Ishikawa (cell line): ENCODE measurements around the gene CD84.

Experiments used
- CEBPB ChIP-seq: IDR thresholded peaks from 2 replicates; pipeline ENCODE4 v1.6.1; 2012
- CREB1 ChIP-seq: IDR thresholded peaks from 2 replicates; pipeline ENCODE4 v1.6.1; 2012; ENCODE audit warnings: low read depth
- EGR1 ChIP-seq: IDR thresholded peaks from 2 replicates; pipeline ENCODE4 v1.6.1; 2012
- EP300 ChIP-seq: IDR thresholded peaks from 2 replicates; pipeline ENCODE4 v1.6.1; 2012; ENCODE audit warnings: borderline replicate concordance
- FOXM1 ChIP-seq: IDR thresholded peaks from 2 replicates; pipeline ENCODE4 v1.6.1; 2012; ENCODE audit warnings: low read depth, borderline replicate concordance
- MAX ChIP-seq: IDR thresholded peaks from 2 replicates; pipeline ENCODE4 v1.6.1; 2012
- NFIC ChIP-seq: IDR thresholded peaks from 2 replicates; pipeline ENCODE4 v1.6.1; 2012
- RAD21 ChIP-seq: IDR thresholded peaks from 2 replicates; pipeline ENCODE4 v1.6.1; 2012; ENCODE audit warnings: low read depth
- TAF1 ChIP-seq: IDR thresholded peaks from 2 replicates; pipeline ENCODE4 v1.6.1; 2012; ENCODE audit warnings: low read depth, mild to moderate bottlenecking
- TCF12 ChIP-seq: IDR thresholded peaks from 2 replicates; pipeline ENCODE4 v1.6.1; 2012; ENCODE audit warnings: low read depth
- TEAD4 ChIP-seq: IDR thresholded peaks from 2 replicates; pipeline ENCODE4 v1.6.1; 2012
- USF1 ChIP-seq: IDR thresholded peaks from 2 replicates; pipeline ENCODE4 v1.6.1; 2012
- YY1 ChIP-seq: IDR thresholded peaks from 2 replicates; pipeline ENCODE4 v1.6.1; 2012; ENCODE audit warnings: low read depth
- ZBTB7A ChIP-seq: IDR thresholded peaks from 2 replicates; pipeline ENCODE4 v1.6.1; 2012; ENCODE audit warnings: low read depth
- TF ChIP-seq, protein P1 (sequence below): IDR thresholded peaks from 2 replicates; pipeline ENCODE4 v1.6.1; 2012; ENCODE audit warnings: low read depth, mild to moderate bottlenecking

The CD84 gene

DNA sequence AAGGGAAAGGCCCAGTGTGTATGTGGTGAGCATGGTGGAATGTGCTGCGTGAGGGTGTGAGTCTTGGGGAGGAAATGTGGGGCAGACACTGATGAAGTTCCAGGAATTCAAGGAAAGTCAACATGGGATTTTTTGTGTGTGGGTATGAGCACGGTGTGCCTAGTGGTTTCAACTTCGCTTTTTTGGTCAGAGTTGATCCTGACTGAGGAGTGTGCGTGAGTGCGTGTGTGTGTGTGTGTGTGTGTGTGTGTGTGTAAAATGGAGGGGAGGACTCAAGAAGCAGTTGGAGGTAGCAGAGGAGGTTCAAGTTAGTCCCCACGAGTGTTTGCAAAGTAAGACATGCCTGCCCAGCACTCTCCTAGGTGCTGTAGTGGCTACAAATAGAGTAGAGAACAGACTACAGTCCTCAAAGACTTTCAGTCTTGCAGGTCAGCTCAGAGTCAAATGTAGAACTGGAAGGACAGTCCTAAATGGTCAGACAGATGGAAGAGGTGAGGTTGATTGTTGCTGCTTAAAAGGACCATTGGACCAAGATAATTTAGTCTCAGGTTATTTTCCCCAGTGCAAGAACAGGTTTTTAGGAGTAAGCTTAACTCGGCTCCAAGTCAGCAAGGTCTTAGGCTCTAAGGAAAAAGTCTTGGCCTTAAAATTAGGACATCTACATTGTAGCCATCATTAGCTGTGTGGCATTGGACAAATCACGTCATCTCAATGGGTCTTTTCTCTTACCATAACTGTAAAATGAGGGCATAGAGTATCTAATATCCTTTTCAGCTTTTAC, 42.5 kb upstream of the CD84 start:
- TF ChIP-seq NFIC (no peak), EGR1 (no peak), CREB1 (no peak), ZBTB7A (no peak), YY1 (no peak), MAX (no peak), TCF12 (no peak), TEAD4 (no peak), TAF1 (no peak), USF1 (no peak), EP300 (no peak), CEBPB (no peak), FOXM1 (no peak)
- TF ChIP-seq, protein P1, sequence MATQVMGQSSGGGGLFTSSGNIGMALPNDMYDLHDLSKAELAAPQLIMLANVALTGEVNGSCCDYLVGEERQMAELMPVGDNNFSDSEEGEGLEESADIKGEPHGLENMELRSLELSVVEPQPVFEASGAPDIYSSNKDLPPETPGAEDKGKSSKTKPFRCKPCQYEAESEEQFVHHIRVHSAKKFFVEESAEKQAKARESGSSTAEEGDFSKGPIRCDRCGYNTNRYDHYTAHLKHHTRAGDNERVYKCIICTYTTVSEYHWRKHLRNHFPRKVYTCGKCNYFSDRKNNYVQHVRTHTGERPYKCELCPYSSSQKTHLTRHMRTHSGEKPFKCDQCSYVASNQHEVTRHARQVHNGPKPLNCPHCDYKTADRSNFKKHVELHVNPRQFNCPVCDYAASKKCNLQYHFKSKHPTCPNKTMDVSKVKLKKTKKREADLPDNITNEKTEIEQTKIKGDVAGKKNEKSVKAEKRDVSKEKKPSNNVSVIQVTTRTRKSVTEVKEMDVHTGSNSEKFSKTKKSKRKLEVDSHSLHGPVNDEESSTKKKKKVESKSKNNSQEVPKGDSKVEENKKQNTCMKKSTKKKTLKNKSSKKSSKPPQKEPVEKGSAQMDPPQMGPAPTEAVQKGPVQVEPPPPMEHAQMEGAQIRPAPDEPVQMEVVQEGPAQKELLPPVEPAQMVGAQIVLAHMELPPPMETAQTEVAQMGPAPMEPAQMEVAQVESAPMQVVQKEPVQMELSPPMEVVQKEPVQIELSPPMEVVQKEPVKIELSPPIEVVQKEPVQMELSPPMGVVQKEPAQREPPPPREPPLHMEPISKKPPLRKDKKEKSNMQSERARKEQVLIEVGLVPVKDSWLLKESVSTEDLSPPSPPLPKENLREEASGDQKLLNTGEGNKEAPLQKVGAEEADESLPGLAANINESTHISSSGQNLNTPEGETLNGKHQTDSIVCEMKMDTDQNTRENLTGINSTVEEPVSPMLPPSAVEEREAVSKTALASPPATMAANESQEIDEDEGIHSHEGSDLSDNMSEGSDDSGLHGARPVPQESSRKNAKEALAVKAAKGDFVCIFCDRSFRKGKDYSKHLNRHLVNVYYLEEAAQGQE, result no peak

DNA sequence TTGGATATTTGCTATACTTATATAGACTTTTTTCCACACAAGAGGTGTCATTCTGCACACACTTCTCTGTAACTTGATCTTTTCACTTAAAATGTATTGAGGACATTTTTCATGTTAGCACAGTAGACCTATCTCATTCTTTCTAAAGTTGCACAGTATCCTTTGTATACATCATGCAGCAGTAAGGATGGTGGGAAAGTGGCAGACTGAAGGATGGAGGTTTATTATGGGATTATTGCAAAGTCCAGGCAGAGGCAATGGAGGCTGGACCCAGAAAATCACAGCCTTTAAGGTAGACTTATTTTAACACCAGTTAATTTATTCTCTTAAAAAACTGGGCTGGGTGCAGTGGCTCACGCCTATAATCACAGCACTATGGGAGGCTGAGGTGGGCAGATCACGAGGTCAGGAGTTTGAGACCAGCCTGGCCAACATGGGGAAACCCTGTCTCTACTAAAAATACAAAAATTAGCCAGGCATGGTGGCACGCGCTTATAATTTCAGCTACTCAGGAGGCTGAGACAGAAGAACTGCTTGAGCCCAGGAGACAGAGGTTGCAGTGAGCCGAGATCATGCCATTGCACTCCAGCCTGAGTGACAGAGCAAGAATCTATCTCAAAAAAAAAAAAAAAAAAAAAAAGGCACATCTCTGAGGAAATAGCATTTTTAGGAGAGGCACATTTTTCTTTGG, 41.8 kb upstream of the CD84 start:
- TF ChIP-seq CREB1 (no peak), MAX (no peak)

DNA sequence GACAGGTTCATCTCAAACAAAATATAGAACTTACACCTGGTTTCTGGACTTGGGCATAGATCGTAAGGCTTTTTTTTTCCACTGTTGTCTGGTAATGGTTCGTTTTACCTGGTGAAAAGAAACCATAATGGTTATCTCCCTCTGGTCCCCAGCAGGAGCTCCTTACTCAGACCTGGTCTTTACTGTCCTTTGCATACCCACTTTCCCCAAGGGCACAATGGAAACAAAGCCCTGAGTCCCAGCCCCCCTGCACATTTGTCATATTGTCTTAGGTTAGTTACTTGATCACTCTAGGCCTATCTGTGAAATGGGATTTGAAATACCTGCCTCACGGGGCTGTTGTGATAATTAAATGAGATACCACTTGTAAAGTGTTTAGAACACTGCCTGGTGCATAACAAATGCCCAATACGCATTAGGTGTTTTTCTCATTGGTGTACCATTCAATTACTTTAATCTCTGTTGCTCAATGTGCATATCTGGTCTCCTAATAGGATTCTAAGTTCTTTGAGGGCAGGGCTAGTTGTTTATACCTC, 40.5 kb upstream of the CD84 start:
- TF ChIP-seq ZBTB7A, result no peak
- no peak for TF ChIP-seq YY1
- no peak for TF ChIP-seq MAX
- no peak for TF ChIP-seq TAF1
- TF ChIP-seq EP300, result no peak
- TF ChIP-seq CREB1, result no peak
- TF ChIP-seq FOXM1, result no peak
- TF ChIP-seq NFIC, result no peak
- TF ChIP-seq EGR1, result no peak

DNA sequence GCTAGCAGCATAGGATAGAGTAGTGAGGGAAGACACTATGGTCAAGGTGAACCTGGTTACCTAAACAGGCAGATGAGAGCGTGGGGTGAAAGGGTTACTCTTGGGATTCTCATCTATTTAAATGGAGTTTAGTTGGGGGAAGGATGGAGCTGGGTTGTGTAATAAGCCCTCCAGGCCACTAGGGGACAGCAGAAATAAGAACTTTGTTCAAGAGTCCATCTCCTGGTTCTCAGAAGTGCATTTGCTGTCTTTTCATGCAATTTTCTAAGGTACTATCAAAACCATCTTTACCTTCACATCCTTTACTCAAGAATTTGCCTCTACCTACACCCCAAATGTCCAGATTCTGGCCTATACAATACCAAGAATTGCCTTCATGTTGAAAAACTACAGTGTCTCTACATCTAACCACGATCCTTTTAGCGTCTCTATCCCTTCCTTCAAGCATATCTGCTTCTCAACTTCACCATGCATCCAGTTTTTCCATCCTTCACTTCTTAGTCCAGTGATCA, 39.5 kb upstream of the CD84 start:
- TF ChIP-seq MAX (no peak), YY1 (no peak), EGR1 (no peak), TCF12 (no peak), EP300 (no peak), NFIC (no peak), ZBTB7A (no peak), TEAD4 (no peak), CEBPB (no peak), CREB1 (no peak), FOXM1 (no peak), RAD21 (no peak), USF1 (no peak)
- TF ChIP-seq, protein P1, result no peak

DNA sequence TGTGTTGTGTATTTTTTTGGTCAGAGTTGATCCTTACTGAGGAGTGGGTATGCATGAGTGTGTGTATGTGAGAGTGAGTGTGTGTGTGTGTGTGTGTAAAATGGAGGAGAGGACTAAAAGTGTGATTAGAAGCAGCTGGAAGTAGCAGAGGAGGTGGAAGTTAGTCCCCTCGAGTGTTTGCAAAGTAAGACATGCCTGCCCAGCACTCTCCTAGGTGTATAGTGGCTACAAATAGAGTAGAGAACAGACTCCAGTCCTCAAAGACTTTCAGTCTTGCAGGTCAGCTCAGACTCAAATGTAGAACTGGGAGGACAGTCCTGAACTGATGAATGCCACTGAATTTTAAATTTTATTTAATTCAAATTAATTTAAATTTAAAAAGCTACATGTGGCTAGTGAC, 39.0 kb upstream of the CD84 start:
- TF ChIP-seq CREB1 (no peak), ZBTB7A (no peak), MAX (no peak), FOXM1 (no peak), NFIC (no peak), TEAD4 (no peak), YY1 (no peak), TAF1 (no peak)
